C4-2B (cell line): ENCODE measurements around the gene EEF1A2.

Experiments
- ZFX ChIP-seq: fragments of 450-650 bp; IDR thresholded peaks from 2 replicates; pipeline ENCODE4 v1.6.1; 2017
- TF ChIP-seq, protein P1 (sequence below): fragments of 450-650 bp; conservative IDR thresholded peaks from 2 replicates; pipeline ENCODE4 v1.5.1; 2017; ENCODE audit warnings: mild to moderate bottlenecking

DNA sequence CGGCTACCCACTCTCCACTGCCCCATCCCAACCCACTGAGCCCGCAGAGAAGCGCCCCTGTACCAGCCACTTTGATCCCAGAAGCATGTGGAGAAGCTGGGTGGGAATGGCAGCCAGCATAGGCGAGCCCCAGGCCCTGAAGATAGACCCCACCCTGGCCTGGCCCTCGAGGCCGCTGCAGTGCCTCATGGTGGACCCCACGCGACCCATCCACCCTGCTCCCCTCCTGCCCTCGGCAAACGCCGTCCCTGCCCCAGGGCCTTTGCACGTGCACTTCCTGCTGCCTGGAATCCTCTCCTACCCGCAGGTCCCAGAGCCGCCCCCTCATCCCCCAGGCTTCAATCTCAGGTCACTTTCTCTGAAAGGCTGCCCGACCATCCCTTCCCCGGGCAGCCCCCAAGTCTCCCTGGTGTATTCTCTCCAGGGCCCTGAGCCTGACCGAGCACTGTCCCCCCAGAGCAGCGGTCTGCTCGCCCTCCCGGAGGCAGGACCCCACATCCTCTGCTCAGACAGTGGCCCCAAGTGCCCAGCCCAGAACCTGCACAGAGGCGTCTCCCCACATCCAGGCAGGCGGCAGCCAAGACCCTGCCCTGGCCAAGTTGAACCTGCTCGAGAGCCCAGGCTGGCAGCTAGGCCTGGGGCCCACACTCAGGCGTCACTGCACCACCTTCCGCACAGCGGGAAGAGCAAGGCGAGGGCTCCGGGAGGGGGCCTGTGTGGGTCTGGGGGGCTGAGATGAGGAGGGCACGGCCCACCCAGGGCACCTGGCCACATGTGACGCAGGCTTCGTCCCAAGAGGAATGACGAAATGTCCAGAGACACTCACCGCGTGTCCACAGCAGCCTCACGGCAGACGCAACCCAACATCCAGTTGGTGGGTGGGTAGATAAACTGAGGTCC lies 40.5 kb downstream of the EEF1A2 start:
- TF ChIP-seq, protein P1, sequence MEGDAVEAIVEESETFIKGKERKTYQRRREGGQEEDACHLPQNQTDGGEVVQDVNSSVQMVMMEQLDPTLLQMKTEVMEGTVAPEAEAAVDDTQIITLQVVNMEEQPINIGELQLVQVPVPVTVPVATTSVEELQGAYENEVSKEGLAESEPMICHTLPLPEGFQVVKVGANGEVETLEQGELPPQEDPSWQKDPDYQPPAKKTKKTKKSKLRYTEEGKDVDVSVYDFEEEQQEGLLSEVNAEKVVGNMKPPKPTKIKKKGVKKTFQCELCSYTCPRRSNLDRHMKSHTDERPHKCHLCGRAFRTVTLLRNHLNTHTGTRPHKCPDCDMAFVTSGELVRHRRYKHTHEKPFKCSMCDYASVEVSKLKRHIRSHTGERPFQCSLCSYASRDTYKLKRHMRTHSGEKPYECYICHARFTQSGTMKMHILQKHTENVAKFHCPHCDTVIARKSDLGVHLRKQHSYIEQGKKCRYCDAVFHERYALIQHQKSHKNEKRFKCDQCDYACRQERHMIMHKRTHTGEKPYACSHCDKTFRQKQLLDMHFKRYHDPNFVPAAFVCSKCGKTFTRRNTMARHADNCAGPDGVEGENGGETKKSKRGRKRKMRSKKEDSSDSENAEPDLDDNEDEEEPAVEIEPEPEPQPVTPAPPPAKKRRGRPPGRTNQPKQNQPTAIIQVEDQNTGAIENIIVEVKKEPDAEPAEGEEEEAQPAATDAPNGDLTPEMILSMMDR = no peak
- no peak for TF ChIP-seq ZFX
